Measurements from ENCODE around the gene GTF2F1. TPM values are rescaled to one million over a fixed set of nuclear protein-coding genes. Genes with fewer than 3 reads are reported as not detected.

GTF2F1 gene
- total and polyA plus RNA-seq, 7 donors = 34.9 to 78.3 (median 48.2) TPM

GRCh38 chr19:6416658-6417405, 23.9 kb upstream of the GTF2F1 start:
- WGBS, 2 donors = 95% methylated on average over 29 of the region's 29 CpGs

GRCh38 chr19:6415591-6416190, 22.7 kb upstream of the GTF2F1 start:
- 95 to 96% methylated on average over 32 of the region's 32 CpGs for WGBS, 2 donors
- intact Hi-C loops (cut with DNase I) = no loop called here
- H3K4me1 ChIP-seq = peaks cover 0 to 15% (median 9%) of the 10 kb centered on the region in 4 donors
- H3K27ac ChIP-seq = no peak overlapping the region
- DNase-seq = peak; percentile 66
- TF ChIP-seq EP300 (IDR thresholded peaks at IDR 0.05) (no peak), POLR2AphosphoS5 (IDR thresholded peaks at IDR 0.05) (no peak), POLR2A (IDR thresholded peaks at IDR 0.05) (no peak), CTCF (IDR thresholded peaks at IDR 0.05) (no peak)
- no peaks in the 10 kb centered on the region for H3K9me3 ChIP-seq
- peaks cover 55 to 69% (median 67%) of the 10 kb centered on the region in 4 donors for H3K36me3 ChIP-seq
- no peak overlapping the region for H3K4me3 ChIP-seq
- no peaks in the 10 kb centered on the region for H3K27me3 ChIP-seq

More at GRCh38 chr19:6416658-6417405, 23.9 kb upstream of the GTF2F1 start:
- Histone ChIP-seq H3K4me1 (peaks cover 0 to 22% (median 18%) of the 10 kb centered on the region in 4 donors), H3K27ac (no peak overlapping the region), H3K9me3 (no peaks in the 10 kb centered on the region), H3K27me3 (no peaks in the 10 kb centered on the region), H3K4me3 (no peak overlapping the region), H3K36me3 (peaks cover 55 to 80% (median 70%) of the 10 kb centered on the region in 4 donors)
- DNase-seq = no peak
- no peak for TF ChIP-seq CTCF (IDR thresholded peaks at IDR 0.05)
- no peak for TF ChIP-seq POLR2A (IDR thresholded peaks at IDR 0.05)
- TF ChIP-seq POLR2AphosphoS5 (IDR thresholded peaks at IDR 0.05) = no peak
- no peak for TF ChIP-seq EP300 (IDR thresholded peaks at IDR 0.05)
- intact Hi-C loops (cut with DNase I) = no loop called here

GRCh38 chr19:6414793-6415590, 22.0 kb upstream of the GTF2F1 start:
- 93 to 95% methylated on average over 47 of the region's 47 CpGs for WGBS, 2 donors
- Histone ChIP-seq H3K4me1 (peaks cover 0 to 15% (median 9%) of the 10 kb centered on the region in 4 donors), H3K27ac (no peak overlapping the region), H3K4me3 (no peak overlapping the region), H3K9me3 (no peaks in the 10 kb centered on the region), H3K36me3 (peaks cover 54 to 62% (median 61%) of the 10 kb centered on the region in 4 donors), H3K27me3 (no peaks in the 10 kb centered on the region)
- no peak for DNase-seq
- intact Hi-C loops (cut with DNase I) = no loop called here
- TF ChIP-seq EP300 (IDR thresholded peaks at IDR 0.05) (no peak), POLR2AphosphoS5 (IDR thresholded peaks at IDR 0.05) (no peak), CTCF (IDR thresholded peaks at IDR 0.05) (no peak), POLR2A (IDR thresholded peaks at IDR 0.05) (no peak)

GRCh38 chr19:6413721-6414643, 21.0 kb upstream of the GTF2F1 start:
- no peak for DNase-seq
- Histone ChIP-seq H3K4me1 (peaks cover 0 to 15% (median 9%) of the 10 kb centered on the region in 4 donors), H3K27ac (peak overlapping the region; percentile 19 to 48 (median 42)), H3K36me3 (peaks cover 44 to 52% (median 51%) of the 10 kb centered on the region in 4 donors), H3K27me3 (no peaks in the 10 kb centered on the region), H3K9me3 (no peaks in the 10 kb centered on the region), H3K4me3 (no peak overlapping the region)
- no peak for TF ChIP-seq POLR2A (IDR thresholded peaks at IDR 0.05)
- TF ChIP-seq POLR2AphosphoS5 (IDR thresholded peaks at IDR 0.05) = no peak
- TF ChIP-seq CTCF (IDR thresholded peaks at IDR 0.05) = no peak
- no peak for TF ChIP-seq EP300 (IDR thresholded peaks at IDR 0.05)
- intact Hi-C loops (cut with DNase I) = no loop called here
- 80 to 83% methylated on average over 42 of the region's 42 CpGs for WGBS, 2 donors
